GM18507 (cell line): ENCODE measurements around the gene DCST1.

Experiments
- DNase-seq: peaks from one replicate; pipeline ENCODE4 v3.0.0; 2011; ENCODE audit warnings: low read depth; ENCODE audit not compliant: insufficient read length; ENCODE audit errors: extremely low spot score
- FAIRE-seq: peaks from 2 replicates; lab custom pipeline; 2011; peaks lifted over from hg19 to GRCh38; lab: Jason Lieb, UNC

DCST1 gene

DNA sequence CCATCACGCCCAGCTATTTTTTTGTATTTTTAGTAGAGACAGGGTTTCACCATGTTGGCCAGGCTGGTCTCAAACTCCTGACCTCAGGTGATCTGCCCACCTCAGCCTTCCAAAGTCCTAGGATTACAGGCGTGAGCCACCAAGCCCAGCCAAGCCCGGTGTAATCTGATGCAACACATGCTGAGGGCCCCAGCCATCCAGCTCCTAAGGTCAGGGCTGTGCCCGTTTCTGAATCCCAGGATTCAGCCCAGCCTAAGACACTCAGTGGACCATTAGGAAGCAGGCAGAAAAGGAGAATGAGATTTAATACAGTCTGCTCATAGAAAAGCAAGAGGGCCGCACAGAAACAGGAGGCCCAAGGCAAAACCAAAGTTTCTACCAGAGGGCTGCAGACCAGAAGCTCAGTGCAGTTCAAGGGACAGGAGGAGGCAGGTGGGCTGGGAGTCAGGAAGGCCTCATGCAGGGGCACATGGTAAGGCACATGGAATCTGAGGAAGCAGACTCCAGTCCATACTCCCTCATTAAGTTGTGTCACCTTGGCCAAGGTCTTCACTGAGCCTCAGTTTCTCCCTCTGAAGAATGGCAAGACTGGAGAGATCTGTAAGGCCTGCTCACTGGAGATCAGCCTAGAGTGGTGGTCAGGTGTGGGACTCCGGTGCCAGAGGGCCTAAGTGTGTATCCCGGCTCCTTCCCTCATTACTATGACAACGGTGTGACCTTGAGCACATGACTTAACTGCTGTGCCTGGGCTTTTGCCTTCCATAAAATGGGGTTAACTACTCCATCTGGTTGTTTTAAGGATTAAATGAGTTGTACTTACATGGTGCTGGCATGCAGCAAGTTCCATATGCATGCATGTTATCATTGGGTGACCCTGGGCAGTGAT, 15.1 kb downstream of the DCST1 start:
- FAIRE-seq (no peak), DNase-seq (no peak)

DNA sequence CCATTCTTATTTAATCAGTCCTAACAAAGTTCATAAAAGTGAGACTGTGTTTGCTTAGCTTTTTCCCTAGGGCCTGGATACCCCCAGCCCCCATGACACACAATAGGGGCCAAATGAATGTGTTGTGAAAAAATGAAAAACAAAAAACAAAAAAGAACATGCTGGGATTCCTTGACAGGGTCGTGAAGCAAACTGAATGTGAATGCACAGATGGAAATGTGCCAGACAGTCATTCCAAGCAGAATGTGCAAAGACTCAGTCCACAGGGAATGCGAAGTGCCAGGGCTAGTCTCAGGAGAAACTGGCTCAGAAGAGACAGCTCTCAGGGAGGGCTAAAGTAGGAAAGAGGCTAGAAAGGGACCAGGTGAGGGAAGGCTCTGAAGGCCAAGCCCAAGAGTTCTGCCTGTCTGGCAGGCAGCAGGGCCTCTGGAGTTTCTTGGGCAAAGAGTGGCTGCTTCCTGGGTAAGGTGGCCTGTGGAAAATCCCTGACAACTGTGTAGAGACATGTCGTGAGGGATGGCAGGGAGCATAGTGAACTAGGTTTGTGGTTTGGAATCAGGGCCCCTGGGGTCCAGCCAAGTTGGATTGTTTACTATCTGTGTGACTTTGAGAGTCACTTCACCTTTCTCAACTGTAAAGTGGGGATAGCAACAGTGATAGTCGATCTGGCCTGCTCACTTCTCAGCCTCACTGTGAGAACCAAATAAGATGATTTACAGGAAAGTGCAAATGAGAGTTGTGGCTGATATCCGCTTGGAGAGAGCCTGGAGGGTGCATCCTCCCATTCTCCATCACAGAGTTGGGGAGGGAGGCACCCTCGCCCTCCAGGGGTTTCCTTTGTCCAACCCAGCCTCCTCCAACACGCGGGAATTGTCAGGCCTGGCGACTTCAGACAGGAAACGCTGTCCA, 16.3 kb downstream of the DCST1 start:
- DNase-seq: no peak

GRCh38 chr1:155050560-155051341, 17.1 kb downstream of the DCST1 start, which contains the start of gene ADAM15:
TSS of gene ADAM15 (plus strand) at chr1:155051316. CDS start at chr1:155051387, 71 bp downstream.
- FAIRE-seq: peak; percentile 15

More for the DNA sequence above, 16.3 kb downstream of the DCST1 start:
- FAIRE-seq: no peak

DNA sequence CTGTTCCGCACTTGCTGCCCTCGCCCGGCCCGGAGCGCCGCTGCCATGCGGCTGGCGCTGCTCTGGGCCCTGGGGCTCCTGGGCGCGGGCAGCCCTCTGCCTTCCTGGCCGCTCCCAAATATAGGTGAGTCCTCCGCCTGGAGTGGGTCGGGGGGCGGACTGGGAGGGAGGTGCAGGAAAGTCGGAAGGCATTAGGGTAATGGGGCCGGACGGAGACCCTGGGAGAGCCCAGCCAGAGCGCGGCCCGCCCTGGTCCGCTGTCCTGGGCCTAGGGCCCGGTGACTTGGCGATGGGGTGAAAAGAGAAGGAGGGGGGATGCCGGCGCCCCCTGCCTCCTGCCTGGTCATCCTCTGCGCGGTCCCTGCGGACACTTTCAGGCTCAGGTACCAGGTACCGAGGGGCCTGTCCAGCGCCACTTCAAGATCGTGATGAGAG, 17.7 kb downstream of the DCST1 start:
- no peak for FAIRE-seq
- no peak for DNase-seq

More at GRCh38 chr1:155050560-155051341, 17.1 kb downstream of the DCST1 start, which contains the start of gene ADAM15:
- peak; percentile 94 for DNase-seq

- DNase-seq: no peak
- FAIRE-seq: no peak
Measured at GRCh38 chr1:155051777-155052398, 18.3 kb downstream of the DCST1 start.

DNA sequence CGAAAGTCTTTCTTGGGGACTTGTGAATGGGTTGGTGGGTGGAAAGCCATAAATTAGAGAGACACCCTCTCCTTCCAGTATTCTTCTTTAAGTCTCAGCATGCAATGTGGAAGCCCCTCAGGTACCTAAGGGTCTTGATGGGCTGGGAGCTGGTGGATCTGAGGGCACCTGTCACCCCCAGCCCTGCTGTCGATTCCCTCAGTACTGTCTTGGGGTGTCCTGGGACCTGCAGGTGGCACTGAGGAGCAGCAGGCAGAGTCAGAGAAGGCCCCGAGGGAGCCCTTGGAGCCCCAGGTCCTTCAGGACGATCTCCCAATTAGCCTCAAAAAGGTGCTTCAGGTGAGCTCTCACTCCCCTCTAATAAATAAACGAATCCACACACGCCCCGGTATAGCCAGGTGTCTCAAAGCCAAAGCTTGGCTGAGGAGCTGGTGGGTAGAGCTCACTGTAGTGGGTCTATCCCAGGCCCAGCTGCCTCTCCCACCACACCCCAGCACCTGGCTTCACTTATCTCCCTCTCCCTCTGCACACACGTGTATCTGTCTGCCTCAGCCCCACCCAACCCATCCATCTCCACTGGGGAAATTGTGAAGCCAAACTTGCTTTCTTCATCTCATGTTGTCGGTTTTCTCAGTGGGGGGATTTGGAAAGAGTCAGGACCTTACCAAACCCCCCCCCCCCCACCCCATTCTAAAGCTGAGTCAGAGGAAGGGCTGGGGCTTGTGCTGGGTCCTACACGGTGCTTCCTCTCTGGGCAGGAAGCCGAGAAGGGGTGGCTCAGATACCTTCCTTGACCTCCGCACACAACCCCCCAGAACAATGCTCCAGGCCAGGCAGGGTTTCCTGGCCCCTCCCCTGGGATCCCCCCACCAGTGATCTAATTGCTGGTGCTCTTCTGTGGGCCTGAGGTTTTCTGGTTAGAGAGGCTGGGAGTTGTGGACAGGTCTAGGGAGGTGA, 19.1 kb downstream of the DCST1 start:
- FAIRE-seq (peak; percentile 29), DNase-seq (no peak)

DNA sequence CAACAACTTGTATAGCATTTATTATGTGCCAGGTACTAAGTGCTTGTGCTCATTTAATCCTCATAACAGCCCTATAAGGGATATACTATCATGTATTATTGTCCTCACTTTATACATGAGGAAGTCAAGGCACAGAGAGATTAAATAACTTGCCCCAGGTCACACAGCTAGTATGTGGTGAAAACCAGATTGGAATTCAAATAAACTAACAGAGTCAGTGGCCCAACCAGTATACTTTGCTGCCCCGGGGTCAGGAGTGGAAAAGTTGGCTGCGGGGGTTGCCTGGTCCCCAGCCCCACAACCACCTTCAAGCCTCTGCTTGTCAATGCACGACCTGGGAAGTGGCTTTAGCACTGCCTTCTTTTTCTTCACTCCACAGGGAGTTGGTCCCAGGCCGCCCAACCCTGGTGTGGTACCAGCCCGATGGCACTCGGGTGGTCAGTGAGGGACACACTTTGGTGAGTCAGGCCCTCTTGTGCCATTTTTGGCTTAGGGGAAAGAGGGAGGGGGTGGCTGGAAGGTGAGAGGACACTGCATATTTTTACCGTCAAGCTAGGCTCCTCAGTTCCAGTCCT, 20.0 kb downstream of the DCST1 start:
- DNase-seq: no peak
- no peak for FAIRE-seq

DNA sequence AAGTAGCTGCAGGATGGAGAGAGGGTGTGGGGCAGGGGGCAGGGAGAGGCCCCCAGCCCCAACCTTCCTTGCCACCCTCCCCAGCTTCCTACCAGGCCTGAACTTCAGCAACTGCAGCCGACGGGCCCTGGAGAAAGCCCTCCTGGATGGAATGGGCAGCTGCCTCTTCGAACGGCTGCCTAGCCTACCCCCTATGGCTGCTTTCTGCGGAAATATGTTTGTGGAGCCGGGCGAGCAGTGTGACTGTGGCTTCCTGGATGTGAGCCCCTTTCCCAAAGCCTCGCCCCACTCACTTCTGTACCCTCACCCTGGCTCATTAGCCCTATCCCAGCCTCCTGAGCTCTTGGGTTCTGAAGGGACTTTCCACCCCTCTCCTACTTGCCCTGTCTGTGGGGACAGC, 23.5 kb downstream of the DCST1 start:
- no peak for DNase-seq
- no peak for FAIRE-seq

GRCh38 chr1:155057788-155058211, 24.2 kb downstream of the DCST1 start:
- no peak for DNase-seq
- no peak for FAIRE-seq

DNA sequence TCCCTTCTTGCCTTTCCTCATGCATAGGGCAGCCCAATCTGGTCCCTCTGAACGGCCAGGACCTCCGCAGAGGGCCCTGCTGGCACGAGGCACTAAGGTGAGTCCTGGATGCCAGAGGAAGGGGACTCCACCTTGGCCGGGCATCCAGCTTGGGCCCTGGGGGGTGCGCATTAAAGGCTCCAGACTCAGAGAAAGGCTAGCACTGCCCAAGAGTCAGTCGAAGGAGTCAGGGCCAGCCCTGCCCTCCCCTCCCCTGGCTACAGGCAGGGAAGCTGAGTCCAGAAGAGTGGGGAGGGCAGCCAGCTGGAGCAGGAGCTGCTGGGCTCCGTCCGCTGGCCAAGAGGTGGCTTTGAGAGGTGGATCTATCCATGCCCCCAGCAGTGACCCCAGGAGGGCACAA, 27.1 kb downstream of the DCST1 start:
- DNase-seq (no peak), FAIRE-seq (no peak)

- DNase-seq (peak; percentile 83), FAIRE-seq (peak; percentile 100)
Measured at GRCh38 chr1:155061381-155062150, 27.9 kb downstream of the DCST1 start.

DNA sequence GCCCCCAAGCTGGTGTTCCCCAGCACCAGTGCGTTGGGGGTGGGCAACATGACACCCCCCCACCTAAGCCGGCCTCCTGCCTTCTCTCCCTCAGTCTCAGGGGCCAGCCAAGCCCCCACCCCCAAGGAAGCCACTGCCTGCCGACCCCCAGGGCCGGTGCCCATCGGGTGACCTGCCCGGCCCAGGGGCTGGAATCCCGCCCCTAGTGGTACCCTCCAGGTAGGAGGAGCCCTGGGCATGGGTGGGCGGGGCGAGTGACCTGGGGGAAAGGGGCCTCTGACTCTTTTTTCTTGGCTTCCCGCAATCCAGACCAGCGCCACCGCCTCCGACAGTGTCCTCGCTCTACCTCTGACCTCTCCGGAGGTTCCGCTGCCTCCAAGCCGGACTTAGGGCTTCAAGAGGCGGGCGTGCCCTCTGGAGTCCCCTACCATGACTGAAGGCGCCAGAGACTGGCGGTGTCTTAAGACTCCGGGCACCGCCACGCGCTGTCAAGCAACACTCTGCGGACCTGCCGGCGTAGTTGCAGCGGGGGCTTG, 28.6 kb downstream of the DCST1 start:
- FAIRE-seq (no peak), DNase-seq (no peak)

GRCh38 chr1:155062702-155063411, 29.2 kb downstream of the DCST1 start:
- peak; percentile 79 for FAIRE-seq

DNA sequence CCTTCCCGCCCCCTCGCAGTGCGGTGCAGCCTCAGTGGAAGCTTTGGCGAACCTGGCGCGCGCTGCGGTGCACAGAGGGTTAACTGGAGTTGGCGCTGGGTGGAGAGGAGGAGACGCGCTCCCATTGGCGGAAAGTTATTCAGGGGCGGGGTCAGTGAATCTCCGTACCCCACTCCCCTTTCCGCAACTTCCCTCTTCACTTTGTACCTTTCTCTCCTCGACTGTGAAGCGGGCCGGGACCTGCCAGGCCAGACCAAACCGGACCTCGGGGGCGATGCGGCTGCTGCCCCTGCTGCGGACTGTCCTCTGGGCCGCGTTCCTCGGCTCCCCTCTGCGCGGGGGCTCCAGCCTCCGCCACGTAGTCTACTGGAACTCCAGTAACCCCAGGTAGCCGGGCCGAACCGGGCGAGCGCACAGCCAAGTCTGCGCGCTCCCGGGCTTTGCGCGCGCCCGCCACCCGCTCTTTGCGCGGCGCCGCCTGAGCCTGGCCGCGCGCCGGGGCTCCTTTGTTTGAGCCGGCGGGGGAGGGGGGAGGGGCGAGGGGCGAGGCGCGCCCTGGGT, 30.0 kb downstream of the DCST1 start, which contains the start of gene EFNA4:
TSS of gene EFNA4 (plus strand) at position 191 of the 561 bp plus-strand sequence. CDS start at position 275, 84 bp downstream.
- FAIRE-seq (peak; percentile 98), DNase-seq (peak; percentile 80)

More at GRCh38 chr1:155062702-155063411, 29.2 kb downstream of the DCST1 start:
- no peak for DNase-seq

DNA sequence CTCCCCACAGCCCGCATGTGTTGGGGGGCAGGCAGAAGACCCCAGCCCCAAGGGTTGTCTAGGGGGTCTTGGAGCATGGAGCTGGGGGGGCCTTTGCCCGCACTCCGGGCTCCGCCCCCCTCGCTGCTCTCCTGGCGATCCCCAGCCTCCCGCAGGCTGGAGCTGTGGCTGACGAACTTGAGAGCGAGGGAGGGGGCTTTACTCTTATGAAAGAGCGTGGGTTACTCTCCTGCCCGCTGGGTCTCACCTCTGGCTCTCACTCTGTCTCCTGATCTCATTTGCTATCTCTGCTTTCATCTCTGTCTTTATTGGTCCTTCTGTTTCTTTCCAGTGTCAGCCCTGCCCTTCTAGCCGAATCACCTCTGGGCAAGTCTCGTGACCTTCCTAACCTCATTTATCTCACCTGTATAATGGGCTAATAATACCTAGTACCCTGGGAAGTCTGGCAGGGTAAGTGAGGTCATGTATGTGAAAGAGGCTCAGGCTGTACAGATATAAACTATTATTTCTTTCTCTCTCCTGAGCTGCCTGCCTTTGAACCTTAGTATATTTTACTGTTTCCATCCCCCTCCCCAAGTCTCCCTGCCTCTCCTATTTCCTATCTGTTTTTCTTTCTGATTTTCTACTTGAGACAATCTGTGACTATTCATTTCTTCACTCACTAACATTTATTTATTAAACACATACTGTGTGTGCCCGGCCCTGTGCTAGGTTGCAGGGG, 30.6 kb downstream of the DCST1 start:
- FAIRE-seq: peak; percentile 81

More for the DNA sequence above, 30.6 kb downstream of the DCST1 start:
- no peak for DNase-seq
